Activated CD4-positive, alpha-beta T cell treated with anti-CD3 and anti-CD28 coated beads for 36 hours (primary cell): Measurements from ENCODE around the gene MTREX. TPM values are rescaled to one million over a fixed set of nuclear protein-coding genes. Genes with fewer than 3 reads are reported as not detected.

ENCODE experiments used
- ATAC-seq: fragments of 200-7000 bp; cut with Tn5 transposase; one replicate; pipeline ENCODE4 v1.10.0; 2021; ENCODE audit warnings: mild to moderate bottlenecking, moderate library complexity
- CTCF ChIA-PET: fragments of 350-600 bp; sonication (Branson Sonifier 250); formaldehyde crosslinking; loops from one replicate; lab custom pipeline; 2021; ENCODE audit warnings: antibody characterized with exemption; lab: Charles Lee
- POLR2A ChIA-PET: fragments of 350-600 bp; sonication (Branson Sonifier 250); formaldehyde crosslinking; loops from one replicate; lab custom pipeline; 2021; ENCODE audit warnings: antibody characterized with exemption, inconsistent platforms; lab: Charles Lee
- DNase-seq: peaks from one replicate; pipeline ENCODE4 v3.0.0-alpha.2; 2020
- H3K27ac Mint-ChIP-seq: one replicate; pipeline ENCODE4 v1.8.0; 2021; ENCODE audit warnings: mixed read lengths
- H3K27me3 Mint-ChIP-seq: one replicate; pipeline ENCODE4 v1.8.0; 2021; ENCODE audit warnings: mixed read lengths
- H3K36me3 Mint-ChIP-seq: one replicate; pipeline ENCODE4 v1.8.0; 2021; ENCODE audit warnings: low read depth, mixed read lengths
- H3K4me1 Mint-ChIP-seq: one replicate; pipeline ENCODE4 v1.8.0; 2021; ENCODE audit warnings: mixed read lengths
- H3K4me3 Mint-ChIP-seq: one replicate; pipeline ENCODE4 v1.8.0; 2021; ENCODE audit warnings: mild to moderate bottlenecking, moderate library complexity, mixed read lengths
- H3K9me3 Mint-ChIP-seq: one replicate; pipeline ENCODE4 v1.8.0; 2021; ENCODE audit warnings: low read depth, mixed read lengths
- intact Hi-C, 2 experiments: fragments of 100-400 bp; cut with DNase I in 1 of 2; cut with micrococcal nuclease in 1 of 2; formaldehyde crosslinking; loops; one replicate each; pipeline versions ENCODE4 v1.14.2 to v1.15.1; 2022 to 2024; cut with DNase I, micrococcal nuclease
- total RNA-seq, 2 experiments: library from RNA; stranded (reverse); gene quantifications; one replicate each; pipeline ENCODE4 v1.2.3, GENCODE V29; 2021

Gene MTREX
- total RNA-seq, result 100 to 1,000 TPM in 1 of 2 experiments, 10 to 100 TPM in 1; 98.2 to 106 TPM

GRCh38 chr5:55307383-55308253 is at the start of gene MTREX, which contains the start of gene DHX29:
MTREX (plus strand) TSS chr5:55307989; CDS start chr5:55308014, 25 bp downstream.
DHX29 (minus strand) TSS chr5:55307694; CDS start chr5:55307573, 121 bp downstream.
- Mint-ChIP-seq H3K4me1 (peaks cover 30% of the 10 kb centered on the region), H3K36me3 (peaks cover 18% of the 10 kb centered on the region), H3K27ac (no peak within 1 kb of the TSS), H3K9me3 (peaks cover 4% of the 10 kb centered on the region), H3K4me3 (no peak within 1 kb of the TSS), H3K27me3 (no peaks in the 10 kb centered on the region)
- ChIA-PET POLR2A (interaction anchor here (0.6 to 1.4 kb wide), 5 partner anchors 11 to 671 kb away, joined by 3 to 12 read pairs (median 4); no protein-coding TSS in a partner anchor), CTCF (interaction anchor here (0.6 to 2.4 kb wide), 10 partner anchors 17 to 402 kb away, joined by 3 to 8 read pairs (median 3); no protein-coding TSS in a partner anchor)
- peak; percentile 93 for DNase-seq
- peak; percentile 94 for ATAC-seq
- intact Hi-C loops, result loop anchor here (1.0 to 5.0 kb wide), 9 partner anchors 80 to 1867 kb away; partner anchors contain the start of genes MCIDAS (in 2 of the 2), ARL15 (in 1 of the 2), CDC20B (in 1 of the 2) and GPBP1 (in 1 of the 2)

- CTCF ChIA-PET, result no interaction called here
- Mint-ChIP-seq H3K4me1 (no peaks in the 10 kb centered on the region), H3K27ac (no peak overlapping the region), H3K36me3 (peaks cover 43% of the 10 kb centered on the region), H3K27me3 (no peaks in the 10 kb centered on the region), H3K4me3 (no peak overlapping the region), H3K9me3 (no peaks in the 10 kb centered on the region)
- DNase-seq (no peak), ATAC-seq (no peak)
- intact Hi-C loops, result no loop called here
- POLR2A ChIA-PET, result no interaction called here
Measured at GRCh38 chr5:55258339-55258738, 49.5 kb upstream of the MTREX start.

DNA sequence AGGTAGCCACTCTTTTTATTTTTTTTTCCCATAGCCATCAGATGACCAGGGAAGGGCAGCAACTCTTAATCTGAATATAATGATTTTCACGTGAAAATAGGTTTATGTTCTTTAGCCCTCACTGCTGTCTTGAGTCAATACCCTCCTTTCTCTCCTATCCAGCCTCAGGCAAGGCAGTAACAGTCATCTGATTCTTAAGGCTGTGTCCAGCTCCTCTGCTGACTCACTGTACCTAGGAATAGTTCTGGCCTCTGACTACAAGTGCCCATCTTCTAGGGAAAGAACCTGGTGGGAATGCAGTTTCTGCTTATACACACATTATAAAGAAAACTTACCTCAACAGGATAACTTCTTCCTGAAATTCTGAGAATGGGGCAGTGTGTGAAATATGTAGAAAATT is 31.0 kb upstream of the MTREX start:
- intact Hi-C loops, result no loop called here
- Mint-ChIP-seq H3K9me3 (no peaks in the 10 kb centered on the region), H3K27me3 (no peaks in the 10 kb centered on the region), H3K27ac (no peak overlapping the region), H3K4me1 (no peaks in the 10 kb centered on the region), H3K4me3 (no peak overlapping the region), H3K36me3 (peaks cover 36% of the 10 kb centered on the region)
- ATAC-seq (no peak), DNase-seq (no peak)
- ChIA-PET CTCF (interaction anchor here (1.0 kb wide), 1 partner anchor 9 kb away, joined by 3 read pairs; no protein-coding TSS in a partner anchor), POLR2A (no interaction called here)

- Mint-ChIP-seq H3K4me3 (no peak overlapping the region), H3K9me3 (no peaks in the 10 kb centered on the region), H3K27ac (no peak overlapping the region), H3K4me1 (no peaks in the 10 kb centered on the region), H3K27me3 (no peaks in the 10 kb centered on the region), H3K36me3 (peaks cover 38% of the 10 kb centered on the region)
- no peak for ATAC-seq
- CTCF ChIA-PET, result no interaction called here
- DNase-seq, result no peak
- POLR2A ChIA-PET, result no interaction called here
- intact Hi-C loops, result no loop called here
Measured at GRCh38 chr5:55278778-55279177, 29.0 kb upstream of the MTREX start.

GRCh38 chr5:55286411-55286933 is 21.3 kb upstream of the MTREX start:
- no peaks in the 10 kb centered on the region for H3K4me1 Mint-ChIP-seq
- no peak overlapping the region for H3K27ac Mint-ChIP-seq
- no peak for ATAC-seq
- ChIA-PET POLR2A (no interaction called here), CTCF (interaction anchor here (1.2 kb wide), 1 partner anchor 18 kb away, joined by 3 read pairs; no protein-coding TSS in a partner anchor)
- H3K4me3 Mint-ChIP-seq, result no peak overlapping the region
- DNase-seq, result no peak
- no peaks in the 10 kb centered on the region for H3K9me3 Mint-ChIP-seq
- peaks cover 45% of the 10 kb centered on the region for H3K36me3 Mint-ChIP-seq
- H3K27me3 Mint-ChIP-seq, result no peaks in the 10 kb centered on the region
- intact Hi-C loops, result no loop called here

GRCh38 chr5:55289808-55290207 is 18.0 kb upstream of the MTREX start:
- ATAC-seq, result no peak
- no peak overlapping the region for H3K4me3 Mint-ChIP-seq
- peaks cover 53% of the 10 kb centered on the region for H3K36me3 Mint-ChIP-seq
- no peaks in the 10 kb centered on the region for H3K4me1 Mint-ChIP-seq
- CTCF ChIA-PET, result no interaction called here
- H3K27me3 Mint-ChIP-seq, result no peaks in the 10 kb centered on the region
- intact Hi-C loops, result no loop called here
- POLR2A ChIA-PET, result no interaction called here
- no peak overlapping the region for H3K27ac Mint-ChIP-seq
- H3K9me3 Mint-ChIP-seq, result no peaks in the 10 kb centered on the region
- DNase-seq, result no peak

DNA sequence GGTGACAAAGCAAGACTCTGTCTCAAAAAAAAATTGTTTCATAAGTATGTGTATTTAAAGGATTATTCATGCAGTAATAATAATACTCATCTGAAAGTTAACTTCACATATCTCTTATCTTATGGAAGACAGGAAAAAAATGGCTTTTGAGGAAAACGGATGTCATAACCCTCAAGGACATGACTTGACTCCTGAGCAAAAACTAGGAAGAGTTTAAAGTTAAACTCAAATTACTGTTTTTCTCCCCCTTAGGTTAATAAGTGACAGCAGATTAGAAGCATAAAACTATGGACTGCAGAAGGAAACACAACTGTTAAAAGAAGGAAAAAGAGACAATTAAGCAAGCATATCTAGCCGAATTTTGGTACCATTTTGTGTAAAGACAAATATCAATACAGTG is 16.8 kb upstream of the MTREX start:
- H3K4me3 Mint-ChIP-seq, result no peak overlapping the region
- H3K9me3 Mint-ChIP-seq, result no peaks in the 10 kb centered on the region
- DNase-seq (no peak), ATAC-seq (no peak)
- ChIA-PET POLR2A (no interaction called here), CTCF (no interaction called here)
- H3K27me3 Mint-ChIP-seq, result no peaks in the 10 kb centered on the region
- intact Hi-C loops, result no loop called here
- no peak overlapping the region for H3K27ac Mint-ChIP-seq
- peaks cover 57% of the 10 kb centered on the region for H3K36me3 Mint-ChIP-seq
- no peaks in the 10 kb centered on the region for H3K4me1 Mint-ChIP-seq

DNA sequence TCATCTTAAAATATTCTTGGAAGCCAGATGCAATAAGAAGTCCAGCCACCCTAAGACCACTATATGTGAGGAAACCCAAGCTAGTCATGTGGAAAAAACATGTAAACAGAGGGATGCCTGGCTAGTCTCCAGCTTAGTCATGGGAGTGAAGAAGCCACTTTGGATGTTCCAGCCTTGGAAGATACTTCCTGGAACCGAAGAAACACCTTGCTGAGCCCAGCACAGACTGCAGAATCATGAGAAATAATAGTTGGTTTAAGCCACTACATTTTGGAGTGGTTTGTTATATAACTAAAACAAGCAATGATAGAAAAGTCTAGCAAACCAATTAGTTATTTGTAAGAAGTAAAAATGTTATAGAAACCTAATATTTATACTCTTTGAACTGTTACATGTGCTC is 12.9 kb upstream of the MTREX start:
- no peak overlapping the region for H3K4me3 Mint-ChIP-seq
- H3K9me3 Mint-ChIP-seq, result no peaks in the 10 kb centered on the region
- DNase-seq (no peak), ATAC-seq (no peak)
- ChIA-PET CTCF (interaction anchor here (0.7 kb wide), 1 partner anchor 12 kb away, joined by 3 read pairs; no protein-coding TSS in a partner anchor), POLR2A (no interaction called here)
- H3K4me1 Mint-ChIP-seq, result peaks cover 2% of the 10 kb centered on the region
- H3K36me3 Mint-ChIP-seq, result peaks cover 42% of the 10 kb centered on the region
- intact Hi-C loops, result no loop called here
- H3K27me3 Mint-ChIP-seq, result no peaks in the 10 kb centered on the region
- no peak overlapping the region for H3K27ac Mint-ChIP-seq

- H3K4me3 Mint-ChIP-seq, result no peak overlapping the region
- H3K4me1 Mint-ChIP-seq, result peaks cover 13% of the 10 kb centered on the region
- H3K27ac Mint-ChIP-seq, result no peak overlapping the region
- DNase-seq, result no peak
- peaks cover 8% of the 10 kb centered on the region for H3K9me3 Mint-ChIP-seq
- peaks cover 24% of the 10 kb centered on the region for H3K36me3 Mint-ChIP-seq
- no peaks in the 10 kb centered on the region for H3K27me3 Mint-ChIP-seq
- intact Hi-C loops, result no loop called here
- ChIA-PET POLR2A (interaction anchor here (0.6 kb wide), 1 partner anchor 46 kb away, joined by 3 read pairs; no protein-coding TSS in a partner anchor), CTCF (interaction anchor here (1.3 kb wide), 1 partner anchor 569 kb away, joined by 3 read pairs; no protein-coding TSS in a partner anchor)
- no peak for ATAC-seq
Measured at GRCh38 chr5:55300890-55301289, 6.9 kb upstream of the MTREX start.

DNA sequence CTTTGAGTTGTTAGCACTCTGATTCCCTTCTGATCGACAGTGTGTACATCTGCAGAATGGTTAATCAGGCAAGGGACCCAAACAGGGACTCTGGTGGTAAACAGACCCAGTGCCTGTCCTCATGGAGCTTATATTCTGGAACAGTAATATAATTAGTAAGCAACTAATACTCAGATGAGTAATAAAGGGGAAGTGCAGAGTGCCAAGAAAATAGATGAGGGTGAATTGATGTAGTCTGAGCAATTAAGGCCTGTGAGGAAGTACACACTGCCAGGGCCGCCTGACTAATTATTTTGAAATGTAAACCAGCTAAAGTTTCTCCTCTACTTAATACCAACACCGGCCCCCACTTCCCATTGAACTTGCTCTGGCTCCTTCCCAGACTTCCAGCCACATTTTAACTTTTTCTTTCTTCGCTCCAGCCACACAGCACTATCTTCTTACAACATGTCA is 4.5 kb upstream of the MTREX start:
- intact Hi-C loops, result no loop called here
- ATAC-seq (no peak), DNase-seq (no peak)
- peaks cover 13% of the 10 kb centered on the region for H3K4me1 Mint-ChIP-seq
- H3K9me3 Mint-ChIP-seq, result peaks cover 8% of the 10 kb centered on the region
- ChIA-PET CTCF (interaction anchor here (0.9 to 2.3 kb wide), 2 partner anchors 40 to 43 kb away, joined by 3 to 7 read pairs; no protein-coding TSS in a partner anchor), POLR2A (no interaction called here)
- peaks cover 22% of the 10 kb centered on the region for H3K36me3 Mint-ChIP-seq
- H3K4me3 Mint-ChIP-seq, result no peak overlapping the region
- no peak overlapping the region for H3K27ac Mint-ChIP-seq
- H3K27me3 Mint-ChIP-seq, result no peaks in the 10 kb centered on the region

DNA sequence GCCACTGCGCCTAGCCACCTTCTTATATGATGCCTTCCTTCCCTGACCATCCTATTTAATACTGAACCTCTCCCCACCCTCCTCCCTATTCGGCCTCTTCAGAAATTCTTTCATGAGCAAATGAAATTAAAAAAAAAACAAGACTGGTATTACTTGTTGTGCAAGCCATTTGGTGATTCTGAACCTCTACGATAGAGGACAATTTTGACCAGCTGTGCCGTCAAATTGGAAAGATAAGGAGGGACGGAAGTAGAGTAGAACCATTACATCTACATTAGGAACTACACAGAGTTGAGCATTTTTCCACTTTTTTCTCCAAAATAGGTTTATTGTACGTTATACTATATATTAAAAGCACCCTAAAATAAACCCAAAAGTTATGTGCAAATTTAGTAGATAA is 3.2 kb upstream of the MTREX start:
- Mint-ChIP-seq H3K9me3 (peaks cover 8% of the 10 kb centered on the region), H3K4me3 (no peak overlapping the region), H3K36me3 (peaks cover 20% of the 10 kb centered on the region), H3K27me3 (no peaks in the 10 kb centered on the region), H3K27ac (no peak overlapping the region), H3K4me1 (peaks cover 11% of the 10 kb centered on the region)
- intact Hi-C loops, result no loop called here
- ATAC-seq (no peak), DNase-seq (no peak)
- CTCF ChIA-PET, result interaction anchor here (0.6 kb wide), 1 partner anchor 1570 kb away, joined by 3 read pairs; no protein-coding TSS in a partner anchor
- POLR2A ChIA-PET, result no interaction called here
